CD4-positive, alpha-beta T cell (primary cell): ENCODE measurements around the gene ERMARD. TPM values are rescaled to one million over a fixed set of nuclear protein-coding genes. Genes with fewer than 3 reads are reported as not detected.

ENCODE experiments used
- ATAC-seq: fragments of 200-7000 bp; cut with Tn5 transposase; one replicate; pipeline ENCODE4 v1.10.0; 2022; ENCODE audit warnings: mild to moderate bottlenecking; ENCODE audit not compliant: poor library complexity
- CTCF ChIA-PET: fragments of 350-600 bp; sonication (Branson Sonifier 250); formaldehyde crosslinking; loops from one replicate; lab custom pipeline; 2021; ENCODE audit warnings: antibody characterized with exemption, inconsistent platforms; lab: Charles Lee
- POLR2A ChIA-PET: fragments of 350-600 bp; sonication (Branson Sonifier 250); formaldehyde crosslinking; loops from one replicate; lab custom pipeline; 2021; ENCODE audit warnings: antibody characterized with exemption, inconsistent platforms; lab: Charles Lee
- DNase-seq, 14 experiments: peaks; one replicate each; pipeline ENCODE4 v3.0.0-alpha.2; 2013 to 2020; ENCODE audit warnings: mixed read lengths in 2 of 14
- H3K27ac ChIP-seq, 2 donors: one replicate each; pipeline versions ENCODE4 v1.5.1 to v1.7.0; 2013; ENCODE audit warnings: low read length in 2 of 2, low read depth in 1 of 2, mild to moderate bottlenecking in 1 of 2
- H3K27me3 ChIP-seq, 2 experiments: 1 replicate in 1 of 2; 2 replicates in 1 of 2; pipeline versions ENCODE4 v1.6.1 to v1.7.0; 2013; ENCODE audit warnings: low read length in 2 of 2, control low read depth in 1 of 2, mild to moderate bottlenecking in 1 of 2, moderate library complexity in 1 of 2; ENCODE audit not compliant: insufficient read depth in 2 of 2, control insufficient read depth in 1 of 2
- H3K36me3 ChIP-seq: one replicate; pipeline ENCODE4 v1.6.1; 2013; ENCODE audit warnings: low read length, control low read depth; ENCODE audit not compliant: insufficient read depth
- H3K4me1 ChIP-seq: one replicate; pipeline ENCODE4 v1.6.1; 2013; ENCODE audit warnings: low read length, control low read depth; ENCODE audit not compliant: insufficient read depth
- H3K4me3 ChIP-seq: one replicate; pipeline ENCODE4 v1.5.1; 2013; ENCODE audit warnings: mild to moderate bottlenecking, low read length, moderate library complexity
- H3K9me3 ChIP-seq, 2 experiments: 1 replicate in 1 of 2; 2 replicates in 1 of 2; pipeline versions ENCODE4 v1.6.1 to v1.7.0; 2013; ENCODE audit warnings: low read length in 2 of 2, mild to moderate bottlenecking in 2 of 2, control low read depth in 1 of 2, moderate library complexity in 1 of 2; ENCODE audit not compliant: control insufficient read depth in 1 of 2, insufficient read depth in 1 of 2
- H3K27ac Mint-ChIP-seq: one replicate; pipeline ENCODE4 v1.8.0; 2020; ENCODE audit warnings: mixed read lengths
- H3K27me3 Mint-ChIP-seq: one replicate; pipeline ENCODE4 v1.8.0; 2021; ENCODE audit warnings: mixed read lengths
- H3K36me3 Mint-ChIP-seq: one replicate; pipeline ENCODE4 v1.8.0; 2021; ENCODE audit warnings: low read depth, mixed read lengths
- H3K4me1 Mint-ChIP-seq: one replicate; pipeline ENCODE4 v1.8.0; 2021; ENCODE audit warnings: low read depth, mixed read lengths
- H3K4me3 Mint-ChIP-seq: one replicate; pipeline ENCODE4 v1.8.0; 2020; ENCODE audit warnings: mild to moderate bottlenecking, mixed read lengths
- H3K9me3 Mint-ChIP-seq: one replicate; pipeline ENCODE4 v1.8.0; 2020; ENCODE audit warnings: mixed read lengths
- CTCF ChIP-seq: fragments of 200-600 bp; IDR thresholded peaks from one replicate; pipeline ENCODE4 v1.8.0; 2022; ENCODE audit warnings: antibody characterized with exemption, mild to moderate bottlenecking
- intact Hi-C, 2 experiments: fragments of 100-400 bp; cut with DNase I in 1 of 2; cut with micrococcal nuclease in 1 of 2; formaldehyde crosslinking; loops; one replicate each; pipeline versions ENCODE4 v1.15.1 to v1.9.0; 2023 to 2025; cut with DNase I, micrococcal nuclease
- total RNA-seq, 174 experiments: library from RNA in 2 of 174; stranded (reverse) in 2 of 174; gene quantifications; one replicate each; pipeline ENCODE4 v1.2.3 and lab custom pipeline; 2021 to 2026

ERMARD gene
- total RNA-seq, 2 experiments from 2014 or later = 24.2 to 26.2 TPM

- no peak overlapping the region for H3K4me3 Mint-ChIP-seq
- CTCF ChIA-PET = interaction anchor here (1.4 kb wide), 1 partner anchor 18 kb away, joined by 5 read pairs; no protein-coding TSS in a partner anchor
- intact Hi-C loops = no loop called here
These were observed 56.5 kb downstream of the ERMARD start for GRCh38 chr6:169807699-169808607.

GRCh38 chr6:169808608-169808967 is 57.2 kb downstream of the ERMARD start:
- Mint-ChIP-seq H3K4me3 (no peak overlapping the region), H3K27ac (no peak overlapping the region), H3K9me3 (peaks cover 2% of the 10 kb centered on the region), H3K36me3 (no peaks in the 10 kb centered on the region), H3K27me3 (peaks cover 44% of the 10 kb centered on the region), H3K4me1 (peaks cover 48% of the 10 kb centered on the region)
- CTCF ChIA-PET = no interaction called here
- POLR2A ChIA-PET = no interaction called here
- no peak for ATAC-seq
- Histone ChIP-seq H3K36me3 (no peaks in the 10 kb centered on the region), H3K9me3 (no peaks in the 10 kb centered on the region), H3K27ac (no peak overlapping the region), H3K4me1 (peaks cover 57% of the 10 kb centered on the region), H3K4me3 (no peak overlapping the region), H3K27me3 (peaks cover 6 to 8% of the 10 kb centered on the region in 2 experiments)
- no peak for TF ChIP-seq CTCF
- intact Hi-C loops = no loop called here
- DNase-seq = no peak

More at GRCh38 chr6:169807699-169808607, 56.5 kb downstream of the ERMARD start:
- Histone ChIP-seq H3K4me1 (peaks cover 63% of the 10 kb centered on the region), H3K27me3 (peaks cover 6 to 8% of the 10 kb centered on the region in 2 experiments), H3K27ac (no peak overlapping the region), H3K36me3 (no peaks in the 10 kb centered on the region), H3K4me3 (no peak overlapping the region), H3K9me3 (no peaks in the 10 kb centered on the region)
- peak; percentile 7 for ATAC-seq
- Mint-ChIP-seq H3K27ac (peak overlapping the region; percentile 22), H3K27me3 (peaks cover 44% of the 10 kb centered on the region), H3K9me3 (peaks cover 2% of the 10 kb centered on the region), H3K36me3 (no peaks in the 10 kb centered on the region), H3K4me1 (peaks cover 55% of the 10 kb centered on the region)
- DNase-seq = peak in 1 of 14 experiments; percentile 10
- no peak for TF ChIP-seq CTCF
- POLR2A ChIA-PET = no interaction called here

- CTCF ChIA-PET = no interaction called here
- no peaks in the 10 kb centered on the region for H3K36me3 ChIP-seq
- Mint-ChIP-seq H3K9me3 (peaks cover 2% of the 10 kb centered on the region), H3K4me1 (peaks cover 40% of the 10 kb centered on the region), H3K36me3 (no peaks in the 10 kb centered on the region), H3K27ac (no peak overlapping the region), H3K4me3 (no peak overlapping the region), H3K27me3 (peaks cover 37% of the 10 kb centered on the region)
- H3K4me1 ChIP-seq = peaks cover 49% of the 10 kb centered on the region
- DNase-seq (peak in 1 of 14 experiments; percentile 19), ATAC-seq (no peak)
- peaks cover 0 to 7% of the 10 kb centered on the region in 2 experiments for H3K9me3 ChIP-seq
- peaks cover 3 to 8% of the 10 kb centered on the region in 2 experiments for H3K27me3 ChIP-seq
- TF ChIP-seq CTCF = no peak
- H3K27ac ChIP-seq = no peak overlapping the region
- intact Hi-C loops = no loop called here
- POLR2A ChIA-PET = no interaction called here
- H3K4me3 ChIP-seq = no peak overlapping the region
These were observed 58.0 kb downstream of the ERMARD start for GRCh38 chr6:169809386-169809785.
